NCI-H1694 treated with DMSO at 0.1 percent for 48 hours (cell line): Measurements from ENCODE around the gene RHBDF1.

Source experiments
- DNase-seq: peaks from one replicate; lab custom pipeline; 2025; lab: John Stamatoyannopoulos, UW

The RHBDF1 gene

GRCh38 chr16:74747-75334, 2.4 kb upstream of the RHBDF1 start:
- DNase-seq, result no peak

GRCh38 chr16:74051-74746, 1.8 kb upstream of the RHBDF1 start:
- no peak for DNase-seq

GRCh38 chr16:71540-72401, 660 bp downstream of the RHBDF1 start:
- DNase-seq, result no peak

- DNase-seq, result no peak
Measured at GRCh38 chr16:71210-71539, 1.3 kb downstream of the RHBDF1 start.

- no peak for DNase-seq
Measured at GRCh38 chr16:69181-69580, 3.2 kb downstream of the RHBDF1 start.

- no peak for DNase-seq
Measured at GRCh38 chr16:67884-68789, 4.3 kb downstream of the RHBDF1 start.

- no peak for DNase-seq
Measured at GRCh38 chr16:67183-67791, 5.1 kb downstream of the RHBDF1 start.

- no peak for DNase-seq
Measured at GRCh38 chr16:66309-67182, 5.9 kb downstream of the RHBDF1 start.

GRCh38 chr16:65745-66144, 6.7 kb downstream of the RHBDF1 start:
- peak; percentile 40 for DNase-seq

GRCh38 chr16:64914-65255, 7.5 kb downstream of the RHBDF1 start:
- DNase-seq, result no peak

GRCh38 chr16:63998-64913, 8.2 kb downstream of the RHBDF1 start:
- DNase-seq, result no peak

GRCh38 chr16:63466-63865, 9.0 kb downstream of the RHBDF1 start:
- no peak for DNase-seq

GRCh38 chr16:62968-63391, 9.5 kb downstream of the RHBDF1 start:
- DNase-seq, result no peak

- DNase-seq, result no peak
Measured at GRCh38 chr16:62283-62967, 10.0 kb downstream of the RHBDF1 start.

GRCh38 chr16:61879-62281, 10.6 kb downstream of the RHBDF1 start:
- DNase-seq, result no peak

GRCh38 chr16:60929-61878, 11.2 kb downstream of the RHBDF1 start:
- DNase-seq, result no peak

GRCh38 chr16:60166-60565, 12.3 kb downstream of the RHBDF1 start:
- no peak for DNase-seq
